Retina (tissue), 1 donor: ENCODE results near the gene UBIAD1.

Source experiments
- DNase-seq: peaks from one replicate; pipeline ENCODE4 v3.0.0-alpha.2; 2016

The UBIAD1 gene

DNA sequence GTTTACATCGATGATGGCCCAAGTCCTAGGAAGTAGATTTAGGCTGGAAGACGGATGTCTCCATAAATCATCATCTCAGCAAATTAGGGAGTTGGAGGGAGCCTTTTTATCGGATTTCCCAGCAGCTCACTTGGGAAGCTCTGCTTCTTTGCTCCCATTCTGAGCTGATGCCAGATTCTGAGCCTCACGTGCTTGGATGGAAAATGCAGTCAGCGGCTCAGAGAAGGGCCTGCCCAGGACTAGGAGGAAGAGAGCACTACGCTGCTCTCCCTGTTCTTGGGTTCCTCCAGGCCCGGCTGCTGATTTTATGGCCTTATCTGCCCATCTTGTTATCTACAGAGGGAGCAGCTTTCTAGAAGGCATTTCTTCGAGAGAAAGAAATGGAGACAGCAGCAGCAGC is 42.0 kb downstream of the UBIAD1 start:
- no peak for DNase-seq

DNA sequence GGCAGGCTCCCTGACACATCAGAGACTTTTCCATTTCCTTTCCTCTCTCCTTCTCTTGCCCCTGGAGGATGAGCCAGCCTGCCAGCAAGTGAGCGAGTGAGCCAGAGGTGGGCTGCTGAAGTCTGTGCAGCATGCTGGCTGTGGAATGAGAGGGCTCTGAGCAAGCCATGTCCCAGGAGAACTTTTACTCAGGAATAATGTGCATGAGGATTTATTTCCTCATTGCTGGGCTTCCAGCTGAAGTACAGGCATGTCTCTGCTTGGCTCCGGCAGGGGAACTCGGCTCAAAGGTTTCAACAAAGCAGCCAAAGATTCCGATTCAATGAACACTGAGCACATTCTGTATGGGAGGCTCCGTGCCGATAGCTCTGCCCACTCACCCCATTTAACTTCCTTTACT is 43.7 kb downstream of the UBIAD1 start:
- peak; percentile 53 for DNase-seq

DNA sequence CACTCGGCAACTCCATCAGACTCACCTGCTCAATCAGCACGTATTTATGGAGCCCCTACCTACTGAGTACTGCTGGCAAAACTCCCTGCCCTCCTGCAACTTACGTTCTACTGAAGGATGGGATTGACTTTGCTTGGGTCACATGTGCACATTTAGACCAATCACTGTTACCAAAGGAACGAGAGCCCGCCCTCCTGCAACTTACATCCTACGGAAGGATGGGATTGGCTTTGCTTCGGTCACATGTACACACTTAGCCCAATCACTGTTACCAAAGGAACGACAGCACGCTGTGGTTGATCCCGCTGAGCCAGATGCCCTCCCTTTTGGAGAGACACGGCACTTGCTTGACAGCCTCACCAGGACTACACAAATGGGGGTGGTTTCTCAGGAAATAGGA is 46.0 kb downstream of the UBIAD1 start:
- DNase-seq: no peak

DNA sequence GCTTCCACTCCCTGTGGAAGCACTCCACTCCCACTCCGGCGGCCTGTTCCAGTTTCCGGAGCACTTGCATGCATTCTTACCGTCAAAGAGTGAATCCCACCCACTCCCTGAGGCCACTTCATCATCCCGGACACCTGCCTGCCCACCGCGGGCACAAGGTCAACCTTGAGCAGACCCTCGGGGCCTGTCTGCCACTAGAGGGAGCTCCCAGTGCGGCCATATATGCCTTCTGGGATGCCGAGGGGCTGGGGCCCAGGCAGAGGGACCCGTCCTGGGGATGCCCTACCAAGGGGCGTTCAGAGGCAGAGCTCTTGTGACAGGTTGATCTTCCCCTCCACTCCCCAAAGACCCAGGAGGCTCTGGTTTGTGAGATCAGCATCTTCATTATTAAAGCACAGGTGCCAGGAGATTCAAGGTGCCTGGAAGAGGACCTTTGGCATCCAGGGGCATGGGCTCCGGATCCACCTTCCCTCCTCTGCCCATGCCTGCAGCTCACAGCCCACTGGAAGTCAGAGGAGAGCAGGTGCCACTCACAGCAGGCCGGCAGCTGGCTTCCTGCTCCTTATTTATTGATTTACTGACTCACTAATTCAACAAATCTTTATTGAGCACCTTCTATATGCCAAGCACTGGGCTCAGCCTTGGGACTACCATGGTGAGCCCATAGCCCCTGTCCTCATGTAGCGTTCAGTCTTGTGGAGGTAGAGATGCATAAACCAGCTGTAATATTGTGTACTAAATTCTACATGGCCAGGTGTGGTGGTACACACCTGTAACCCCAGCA is 47.3 kb downstream of the UBIAD1 start:
- DNase-seq: peak; percentile 64

DNA sequence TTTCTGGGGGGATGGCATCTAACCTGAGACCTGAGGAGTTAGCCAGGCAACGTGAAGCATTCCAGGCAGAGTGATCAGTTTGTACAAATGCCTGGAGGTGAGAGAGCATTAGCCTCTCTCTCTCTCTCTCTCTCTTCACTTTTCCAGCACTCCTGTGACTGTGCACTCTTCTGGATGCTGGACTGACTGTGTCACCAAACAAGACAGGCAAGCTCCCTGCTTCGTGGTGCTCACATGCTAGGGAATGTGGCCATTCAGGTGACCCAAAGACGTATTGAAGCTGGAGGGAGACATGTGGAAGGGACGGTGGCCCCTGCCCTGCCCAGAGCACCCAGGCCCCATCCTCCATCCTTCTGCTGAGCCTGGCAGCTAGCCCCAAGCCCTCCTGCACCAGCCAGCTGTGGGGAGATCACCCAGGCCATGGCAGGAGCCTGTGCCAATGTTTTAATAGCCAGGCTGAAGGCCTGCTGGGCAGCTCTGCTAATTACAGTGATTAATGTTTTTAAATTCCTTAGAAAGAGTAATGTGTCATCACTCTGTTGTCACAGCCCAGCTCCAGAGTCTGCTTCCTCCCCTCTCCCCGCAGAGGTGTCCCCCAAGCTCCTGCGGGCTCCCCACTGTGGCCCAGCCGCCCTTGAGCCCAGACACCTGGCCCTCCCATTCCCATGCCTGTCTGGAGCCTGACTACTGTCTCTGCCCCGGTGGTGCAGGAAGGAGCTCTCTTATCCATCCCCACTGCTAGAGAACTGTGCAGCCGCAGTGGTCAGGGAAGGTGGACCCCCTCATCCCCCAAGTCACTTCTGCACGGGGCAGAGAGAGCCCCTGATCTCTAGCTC is 48.9 kb downstream of the UBIAD1 start:
- DNase-seq: no peak

DNA sequence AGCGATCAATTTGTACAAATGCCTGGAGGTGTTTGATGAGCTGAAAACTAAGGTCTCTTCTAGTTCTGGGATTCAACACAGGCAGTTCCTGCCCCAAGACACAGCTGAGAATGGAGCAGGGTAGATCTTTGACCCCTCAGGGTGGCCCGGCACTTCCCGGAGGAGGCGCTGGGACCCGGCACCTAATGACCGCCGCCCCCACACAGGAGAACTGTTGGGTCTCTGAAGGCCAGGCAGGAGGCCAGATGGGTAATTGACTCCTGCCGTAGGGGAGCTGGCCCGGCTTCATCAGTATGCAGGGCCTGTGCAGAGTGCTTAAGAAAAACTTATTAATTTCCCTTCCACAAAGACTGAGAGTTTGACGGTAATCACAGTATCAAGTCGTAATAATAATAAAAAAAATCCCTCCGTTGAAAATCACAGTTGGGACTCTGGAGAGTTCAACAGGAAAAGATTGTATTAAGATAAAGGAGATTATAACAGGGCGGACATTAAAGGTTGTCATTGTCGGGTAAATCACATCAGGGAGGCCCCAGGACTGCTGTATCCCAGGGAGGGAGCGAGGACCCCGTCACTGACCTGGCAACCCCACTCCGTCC is 51.7 kb downstream of the UBIAD1 start:
- DNase-seq: no peak

DNA sequence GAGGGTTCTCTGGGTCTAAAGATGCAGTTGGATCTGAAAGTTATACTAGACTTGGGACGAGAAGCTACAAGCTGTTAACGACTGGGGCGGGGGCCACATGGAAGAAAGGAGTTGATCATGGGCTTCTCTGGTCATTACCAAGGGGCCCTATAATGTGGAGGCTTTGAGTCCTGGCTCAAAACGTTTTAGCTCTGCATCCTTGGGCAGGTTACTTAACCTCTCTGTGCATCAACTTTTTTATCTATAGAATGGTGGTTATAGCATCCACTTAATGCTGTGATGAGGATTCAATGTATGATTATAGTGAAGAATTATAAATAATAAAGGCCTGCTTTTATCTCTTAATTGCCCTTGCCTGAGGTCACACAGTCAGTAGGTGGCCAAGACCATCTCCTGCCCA is 53.1 kb downstream of the UBIAD1 start:
- DNase-seq: no peak

DNA sequence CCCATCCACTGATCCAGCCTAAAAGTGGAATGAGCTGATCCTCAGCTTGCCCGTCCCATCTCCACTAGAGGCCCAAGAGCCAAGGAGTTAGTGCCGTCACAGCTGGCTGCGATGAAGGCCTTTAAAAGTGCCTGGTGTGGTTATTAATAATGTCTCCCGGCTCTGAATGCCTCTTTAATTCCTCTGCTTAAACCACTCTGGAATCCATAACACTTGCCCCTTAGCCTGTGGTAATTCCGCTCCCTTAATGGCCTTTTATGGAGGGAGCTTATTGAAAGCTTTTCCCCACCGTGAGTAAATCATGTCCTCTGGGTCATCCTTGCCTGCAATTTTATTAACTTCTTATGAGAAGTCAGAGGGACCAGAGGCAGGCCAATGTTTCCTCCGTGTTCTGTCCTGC is 55.4 kb downstream of the UBIAD1 start:
- DNase-seq: no peak

DNA sequence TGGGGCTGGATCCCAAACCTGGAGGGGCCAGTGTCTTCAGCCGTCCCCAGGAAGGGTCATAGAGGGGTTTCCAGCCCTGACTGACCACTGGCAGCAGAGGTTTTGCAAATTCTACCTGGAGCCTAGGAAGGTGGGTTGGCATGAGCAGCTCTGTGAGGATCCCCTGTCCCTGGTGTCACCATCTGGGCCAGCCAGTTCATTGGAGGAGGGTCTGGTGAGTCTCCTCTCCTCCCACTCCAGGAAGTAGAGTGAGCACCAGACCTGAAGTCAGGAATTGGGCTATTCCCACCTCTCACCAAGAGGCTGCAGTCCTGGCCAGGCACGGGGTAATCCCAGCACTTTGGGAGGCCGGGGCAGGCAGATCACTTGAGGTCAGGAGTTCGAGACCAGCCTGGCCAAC is 57.4 kb downstream of the UBIAD1 start:
- DNase-seq: no peak

DNA sequence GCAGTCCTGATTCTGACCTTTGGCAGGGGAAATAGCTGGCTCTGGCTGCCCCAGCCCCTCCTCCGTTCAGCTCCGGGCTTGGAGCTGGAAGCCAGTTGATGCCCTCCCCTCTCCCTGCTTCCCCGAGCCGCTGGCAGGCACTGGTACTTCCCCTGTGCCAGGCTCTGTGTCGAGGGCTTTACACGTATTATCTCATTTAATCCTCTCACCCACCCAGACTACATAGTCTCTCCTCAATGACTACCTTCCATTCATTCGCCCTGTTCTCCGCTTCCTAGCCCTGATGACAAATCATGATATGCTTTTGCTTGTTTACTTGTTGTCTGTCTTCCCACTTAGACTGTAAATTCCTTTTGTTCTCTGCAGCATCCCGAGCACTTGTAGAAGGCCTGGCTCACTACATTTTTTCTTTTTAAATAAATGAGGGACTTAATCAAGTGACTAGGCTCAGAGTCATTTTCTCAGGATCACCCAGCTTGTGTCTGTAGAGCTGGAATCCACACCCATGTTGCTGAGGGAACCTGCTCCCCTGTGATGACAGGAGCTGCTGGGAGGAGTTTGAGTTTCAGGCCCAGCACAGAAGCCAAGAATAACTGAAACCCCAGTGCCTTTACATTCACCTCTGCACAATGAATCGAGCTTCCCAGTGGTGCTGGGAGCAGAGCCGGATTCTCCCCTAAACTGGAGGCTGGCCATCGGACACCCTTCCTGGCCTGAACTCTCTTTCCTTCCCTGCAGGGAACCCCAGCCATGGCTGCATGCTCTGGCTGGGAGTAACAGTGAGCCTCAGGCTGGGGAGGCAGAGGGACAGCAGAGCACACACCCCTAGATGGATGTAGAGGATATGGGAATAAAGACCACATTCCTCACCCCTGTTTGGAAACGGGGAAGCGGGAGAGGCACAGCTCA is 58.3 kb downstream of the UBIAD1 start:
- DNase-seq: no peak

DNA sequence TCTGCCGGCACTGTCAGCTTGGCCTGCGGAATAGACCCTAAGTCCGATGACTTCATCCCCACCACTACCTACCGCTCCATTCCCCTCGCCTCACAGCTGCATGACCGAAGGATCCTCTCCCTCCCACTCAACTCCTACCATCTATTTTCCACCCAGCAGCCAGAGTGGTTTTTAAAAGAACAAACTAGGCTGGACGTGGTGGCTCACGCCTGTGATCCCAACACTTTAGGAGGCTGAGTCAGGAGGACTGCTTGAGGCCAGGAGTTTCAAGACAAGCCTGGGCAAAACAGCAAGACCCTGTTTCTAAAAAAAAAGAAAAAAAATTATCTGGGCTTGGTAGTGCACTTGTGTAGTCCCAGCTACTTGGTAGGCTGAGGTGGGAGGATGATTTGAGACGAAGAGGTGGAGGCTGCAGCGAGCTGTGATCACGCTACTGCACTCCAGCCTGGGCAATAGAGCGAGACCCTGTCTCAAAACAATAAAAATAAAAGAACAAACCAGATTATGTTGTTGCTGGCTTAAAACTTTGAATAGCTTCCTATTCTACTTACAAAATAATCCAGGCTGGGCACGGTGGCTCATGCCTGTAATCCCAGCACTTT is 59.0 kb downstream of the UBIAD1 start:
- DNase-seq: no peak

DNA sequence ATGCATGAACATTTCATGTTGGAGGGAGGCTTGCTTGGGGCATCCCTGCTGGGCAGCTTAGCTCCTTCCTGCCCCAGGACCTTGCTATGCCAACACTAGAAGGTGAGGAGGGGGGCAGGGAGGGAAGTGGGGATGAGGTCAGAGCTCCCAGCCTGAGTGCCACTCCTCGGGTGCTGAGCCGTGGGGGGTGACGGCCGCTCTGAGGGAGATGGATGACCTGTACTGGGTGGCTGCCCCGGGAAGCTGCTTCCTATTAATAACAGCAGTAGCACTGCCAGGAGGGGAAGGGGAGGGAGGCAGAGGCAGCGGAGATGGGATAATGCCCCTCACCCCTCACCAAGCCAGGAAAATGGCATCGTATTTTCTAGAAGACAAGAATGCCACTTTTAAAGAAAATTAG is 60.6 kb downstream of the UBIAD1 start:
- DNase-seq: no peak

DNA sequence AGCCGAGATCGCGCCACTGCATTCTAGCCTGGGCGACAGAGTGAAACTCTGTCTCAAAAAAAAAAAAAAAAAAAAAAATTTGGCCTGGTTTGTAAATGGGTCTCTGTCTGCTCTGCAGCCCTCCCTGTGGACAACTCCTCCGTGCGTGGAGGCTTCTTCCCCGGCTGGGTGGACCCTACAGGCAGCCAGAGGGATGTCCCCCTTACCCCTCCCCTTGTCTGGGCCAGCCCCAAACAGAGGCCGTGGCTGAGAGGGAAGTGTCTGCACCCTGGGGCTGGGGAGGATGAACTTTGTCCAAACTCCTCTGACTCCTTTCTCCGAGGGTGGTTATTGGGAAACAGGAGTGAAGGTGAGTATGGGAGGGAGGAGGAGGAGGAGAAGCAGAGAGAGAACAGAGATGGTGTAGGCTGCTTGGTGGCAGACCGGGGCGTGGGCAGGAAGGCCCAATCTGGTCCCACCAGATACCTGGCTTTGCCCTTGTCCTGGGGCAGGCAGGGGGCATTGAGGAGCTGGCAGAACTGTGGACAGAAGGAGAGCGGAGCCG is 61.3 kb downstream of the UBIAD1 start:
- no peak for DNase-seq

DNA sequence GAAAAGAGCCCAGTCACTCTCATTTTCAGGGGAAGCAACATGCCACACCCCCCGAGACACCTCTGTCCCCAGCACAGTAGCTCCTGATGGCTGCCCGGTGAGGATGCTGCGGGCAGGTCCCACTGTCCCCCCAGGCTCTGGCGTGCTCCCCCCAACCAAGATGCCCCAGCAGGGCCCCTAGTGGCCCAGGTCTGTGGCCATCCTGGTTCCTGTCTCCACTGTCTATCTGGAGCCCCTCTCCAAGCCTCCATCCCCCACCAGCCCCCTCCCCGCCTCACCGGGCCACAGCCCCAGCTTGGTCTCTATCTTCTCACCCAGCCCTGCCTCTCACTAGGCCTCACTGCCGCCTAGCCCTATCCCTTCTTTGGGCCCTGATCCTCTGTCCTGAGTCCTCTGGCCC is 61.8 kb downstream of the UBIAD1 start:
- no peak for DNase-seq

DNA sequence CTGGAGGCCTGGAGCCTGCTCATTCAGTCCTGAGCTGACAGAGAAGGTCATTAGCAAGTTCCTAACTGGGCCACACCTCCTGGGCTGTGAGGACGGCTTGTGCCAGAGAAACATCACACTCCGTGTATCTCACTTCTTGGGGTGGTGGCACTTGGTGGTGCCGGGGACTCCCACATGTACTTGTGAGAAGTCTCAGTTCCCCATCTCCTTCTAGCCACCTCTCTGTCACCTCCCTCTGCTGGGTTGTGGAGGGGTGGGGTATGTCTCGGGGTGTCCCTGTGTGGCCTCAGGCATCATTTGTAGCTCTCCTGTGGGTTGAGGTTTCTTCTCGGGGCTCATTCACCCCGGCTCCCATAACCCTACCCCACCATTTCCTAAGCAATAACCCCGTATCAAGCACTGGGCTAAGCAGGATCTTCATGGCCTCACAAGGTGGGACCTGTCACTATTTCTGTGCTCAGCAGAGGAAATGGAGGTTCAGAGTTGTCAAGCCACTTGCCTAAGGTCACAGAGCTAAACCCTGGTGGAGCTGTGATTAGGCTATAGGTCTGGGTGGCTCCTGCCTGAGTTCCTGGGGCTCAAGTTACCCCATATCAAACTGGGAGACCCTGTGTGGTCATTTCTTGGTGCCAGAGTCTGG is 62.5 kb downstream of the UBIAD1 start:
- no peak for DNase-seq

DNA sequence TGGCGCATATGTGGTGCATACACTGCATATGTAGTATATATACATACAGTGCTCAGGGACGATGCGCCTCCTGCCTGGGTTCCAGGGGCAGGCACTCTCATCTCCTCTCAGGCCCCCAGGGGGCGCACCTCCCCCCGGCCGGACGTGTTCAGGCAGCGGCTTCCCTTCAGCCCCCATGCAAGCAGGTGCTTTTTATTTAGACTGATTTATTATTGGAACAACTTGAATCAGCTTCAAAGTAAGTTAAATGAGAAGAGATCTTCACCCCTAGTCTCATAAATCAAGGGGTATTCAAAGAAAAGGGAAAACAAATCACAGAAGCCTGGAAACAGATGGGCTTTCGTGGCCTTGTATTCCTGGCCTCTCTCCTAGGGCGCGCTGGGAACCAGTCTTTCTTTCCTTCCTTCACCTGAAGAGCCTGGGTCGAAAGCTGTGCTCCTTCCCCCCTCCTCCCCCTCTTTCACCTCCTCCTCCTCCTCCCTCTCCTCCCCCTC is 64.6 kb downstream of the UBIAD1 start:
- DNase-seq: peak; percentile 81
